Psoas muscle (tissue), 8 donors: ENCODE results near the gene FAM241A. TPM values are rescaled to one million over a fixed set of nuclear protein-coding genes. Genes with fewer than 3 reads are reported as not detected.

Experiments used
- ATAC-seq, 4 donors: fragments of 200-7000 bp; cut with Tn5 transposase; one replicate each; pipeline ENCODE4 v1.9.1; 2020; ENCODE audit warnings: moderate library complexity in 3 of 4, mild to moderate bottlenecking in 2 of 4
- DNase-seq, 2 donors: peaks; one replicate each; pipeline ENCODE4 v3.0.0-alpha.2; 2020
- H3K27ac ChIP-seq: fragments of 200-600 bp; one replicate; pipeline ENCODE4 v1.8.0; 2022
- H3K27me3 ChIP-seq, 3 donors: fragments of 200-600 bp in 1 of 3; one replicate each; pipeline versions ENCODE4 v1.6.1 to v1.8.0; 2013 to 2022; ENCODE audit warnings: low read length in 2 of 3, mild to moderate bottlenecking in 2 of 3, moderate library complexity in 1 of 3; ENCODE audit not compliant: insufficient read depth in 3 of 3
- H3K36me3 ChIP-seq, 2 donors: fragments of 200-600 bp in 1 of 2; one replicate each; pipeline versions ENCODE4 v1.6.1 to v1.8.0; 2013 to 2022; ENCODE audit warnings: low read depth in 1 of 2, mild to moderate bottlenecking in 1 of 2, moderate library complexity in 1 of 2; ENCODE audit not compliant: insufficient read depth in 1 of 2
- H3K4me1 ChIP-seq: fragments of 200-600 bp; one replicate; pipeline ENCODE4 v1.8.0; 2022
- H3K4me3 ChIP-seq: fragments of 200-600 bp; one replicate; pipeline ENCODE4 v1.8.0; 2022; ENCODE audit warnings: mild to moderate bottlenecking
- H3K9me3 ChIP-seq: fragments of 200-600 bp; one replicate; pipeline ENCODE4 v1.8.0; 2022
- WGBS, 3 donors: extraction: QIAGEN DNeasy Blood & Tissue Kit; methylation state at CpG; one replicate each; pipeline versions ENCODE4 v1.1.6 to v1.1.7; 2013; 5-methylcytosine and 5-hydroxymethylcytosine counted together
- intact Hi-C, 2 donors: fragments of 100-400 bp; cut with DNase I; formaldehyde crosslinking; loops; one replicate each; pipeline versions ENCODE4 v1.11.0 to v1.14.2; 2022
- polyA plus RNA-seq, 3 donors: library from polyadenylated mRNA; stranded (reverse); fragments of 200-250 nt; gene quantifications; one replicate each; pipeline ENCODE4 v1.2.3, GENCODE V29; 2013
- total RNA-seq, 4 donors: library from RNA; stranded (reverse); fragmentation: NEBNext Ultra II Directional in 2 of 4; extraction: Animal tissue kit (Norgen Biotek cat#: 25700) in 2 of 4; gene quantifications; one replicate each; pipeline versions ENCODE4 v1.2.1 to v1.2.4, GENCODE V29; 2021 to 2023
- TF ChIP-seq, protein P1 (sequence below): fragments of 200-600 bp; IDR thresholded peaks from one replicate; pipeline ENCODE4 v1.8.0; 2022; ENCODE audit warnings: antibody characterized with exemption
- donor health status: healthy with polysubstance abuse.
- donor health status: DM: no; HTN: no; CAD: no; lungs with moderate emphysema.
- donor health status: Bipolar disorder and iron deficiency.
- donor health status: healthy.
- donor health status: DM: yes; HTN: yes; CAD: no.
- donor health status: DM: no; HTN: no; CAD: no.
- donor health status: DM: no; HTN: no; CAD: no.
- donor health status: DM: yes; HTN: yes; CAD: no.

FAM241A gene
- total and polyA plus RNA-seq, 7 donors, result 2.6 to 6.0 (median 3.1) TPM

GRCh38 chr4:112214390-112215264 lies 69.4 kb downstream of the FAM241A start:
- DNase-seq (no peak), ATAC-seq (peak in 1 of 4 donors; percentile 69)
- no peaks in the 10 kb centered on the region for H3K4me1 ChIP-seq
- intact Hi-C loops, result no loop called here
- no peaks in the 10 kb centered on the region for H3K36me3 ChIP-seq
- H3K4me3 ChIP-seq, result no peak overlapping the region
- TF ChIP-seq, protein P1, sequence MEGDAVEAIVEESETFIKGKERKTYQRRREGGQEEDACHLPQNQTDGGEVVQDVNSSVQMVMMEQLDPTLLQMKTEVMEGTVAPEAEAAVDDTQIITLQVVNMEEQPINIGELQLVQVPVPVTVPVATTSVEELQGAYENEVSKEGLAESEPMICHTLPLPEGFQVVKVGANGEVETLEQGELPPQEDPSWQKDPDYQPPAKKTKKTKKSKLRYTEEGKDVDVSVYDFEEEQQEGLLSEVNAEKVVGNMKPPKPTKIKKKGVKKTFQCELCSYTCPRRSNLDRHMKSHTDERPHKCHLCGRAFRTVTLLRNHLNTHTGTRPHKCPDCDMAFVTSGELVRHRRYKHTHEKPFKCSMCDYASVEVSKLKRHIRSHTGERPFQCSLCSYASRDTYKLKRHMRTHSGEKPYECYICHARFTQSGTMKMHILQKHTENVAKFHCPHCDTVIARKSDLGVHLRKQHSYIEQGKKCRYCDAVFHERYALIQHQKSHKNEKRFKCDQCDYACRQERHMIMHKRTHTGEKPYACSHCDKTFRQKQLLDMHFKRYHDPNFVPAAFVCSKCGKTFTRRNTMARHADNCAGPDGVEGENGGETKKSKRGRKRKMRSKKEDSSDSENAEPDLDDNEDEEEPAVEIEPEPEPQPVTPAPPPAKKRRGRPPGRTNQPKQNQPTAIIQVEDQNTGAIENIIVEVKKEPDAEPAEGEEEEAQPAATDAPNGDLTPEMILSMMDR, result peak; percentile 54
- no peaks in the 10 kb centered on the region for H3K9me3 ChIP-seq
- H3K27ac ChIP-seq, result no peak overlapping the region
- no peaks in the 10 kb centered on the region for H3K27me3 ChIP-seq

GRCh38 chr4:112219826-112220366 lies 74.6 kb downstream of the FAM241A start:
- Histone ChIP-seq H3K27me3 (no peaks in the 10 kb centered on the region), H3K9me3 (no peaks in the 10 kb centered on the region), H3K27ac (no peak overlapping the region), H3K36me3 (no peaks in the 10 kb centered on the region), H3K4me1 (no peaks in the 10 kb centered on the region), H3K4me3 (no peak overlapping the region)
- TF ChIP-seq, protein P1, result no peak
- DNase-seq, result no peak
- intact Hi-C loops, result no loop called here
- 88 to 95% (median 93%) methylated on average over 7 of the region's 7 CpGs for WGBS, 3 donors
- ATAC-seq, result no peak

DNA sequence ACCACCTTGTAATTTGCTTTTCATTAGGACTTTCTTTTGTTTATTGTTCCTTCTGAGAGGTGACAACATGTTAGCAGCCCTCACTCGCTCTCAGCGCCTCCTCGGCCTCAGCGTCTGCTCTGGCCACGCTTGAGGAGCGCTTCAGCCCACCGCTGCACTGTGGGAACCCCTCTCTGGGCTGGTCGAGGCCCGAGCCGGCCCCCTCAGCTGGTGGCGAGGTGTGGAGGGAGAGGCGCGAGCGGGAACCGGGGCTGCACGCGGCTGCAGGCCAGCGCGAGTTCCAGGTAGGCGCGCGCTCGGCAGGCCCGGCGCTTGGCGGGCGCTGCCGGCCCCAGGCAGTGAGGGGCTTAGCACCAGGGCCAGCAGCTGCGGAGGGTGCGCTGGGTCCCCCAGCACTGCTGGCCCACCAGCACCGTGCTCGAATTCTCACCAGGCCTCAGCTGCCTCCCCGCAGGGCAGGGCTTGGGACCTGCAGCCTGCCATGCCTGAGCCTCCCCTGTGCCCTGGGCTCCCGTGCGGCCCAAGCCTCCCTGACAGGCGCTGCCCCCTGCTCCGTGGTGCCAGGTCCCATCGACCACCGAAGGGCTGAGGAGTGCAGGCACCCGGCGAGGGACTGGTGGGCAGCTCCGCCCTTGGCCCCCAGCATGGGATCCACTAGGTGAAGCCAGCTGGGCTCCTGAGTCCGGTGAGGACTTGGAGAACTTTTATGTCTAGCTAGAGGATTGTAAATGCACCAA lies 77.1 kb downstream of the FAM241A start:
- Histone ChIP-seq H3K27ac (no peak overlapping the region), H3K4me1 (no peaks in the 10 kb centered on the region), H3K27me3 (no peaks in the 10 kb centered on the region), H3K4me3 (no peak overlapping the region), H3K9me3 (no peaks in the 10 kb centered on the region), H3K36me3 (no peaks in the 10 kb centered on the region)
- 94 to 99% (median 96%) methylated on average over 40 to 43 of the region's 43 CpGs for WGBS, 3 donors
- DNase-seq (no peak), ATAC-seq (no peak)
- intact Hi-C loops, result no loop called here
- TF ChIP-seq, protein P1, result no peak

- no peak for ATAC-seq
Observed at GRCh38 chr4:112225157-112225556, 79.9 kb downstream of the FAM241A start.

More at GRCh38 chr4:112225157-112225556, 79.9 kb downstream of the FAM241A start:
- WGBS, 3 donors, result 48 to 67% (median 51%) methylated on average over 4 of the region's 4 CpGs
- peaks cover 2% of the 10 kb centered on the region for H3K4me1 ChIP-seq
- H3K9me3 ChIP-seq, result no peaks in the 10 kb centered on the region
- H3K4me3 ChIP-seq, result no peak overlapping the region
- H3K27me3 ChIP-seq, result no peaks in the 10 kb centered on the region
- H3K36me3 ChIP-seq, result no peaks in the 10 kb centered on the region
- TF ChIP-seq, protein P1, result no peak
- no peak overlapping the region for H3K27ac ChIP-seq
- no peak for DNase-seq
- intact Hi-C loops, result no loop called here
